Dermis blood vessel endothelial cell (primary cell): ENCODE data around the gene MTMR3. TPM values are rescaled to one million over a fixed set of nuclear protein-coding genes. Genes with fewer than 3 reads are reported as not detected.

ENCODE experiments used
- DNase-seq: peaks from one replicate; pipeline ENCODE4 v3.0.0; 2010
- total RNA-seq: library from RNA; depleted of rRNA; stranded (reverse); fragments of >200 nt; gene quantifications from 2 replicates; pipeline ENCODE4 v1.2.3, GENCODE V29; 2014

MTMR3 gene
- total RNA-seq, 1 donor from 2014 or later = 41.4 TPM

GRCh38 chr22:29871684-29872083 is 11.3 kb upstream of the MTMR3 start:
- DNase-seq = no peak

- DNase-seq = no peak
These were observed 10.7 kb upstream of the MTMR3 start for GRCh38 chr22:29872144-29872893.

GRCh38 chr22:29872989-29873388 is 10.0 kb upstream of the MTMR3 start:
- DNase-seq = peak; percentile 2

GRCh38 chr22:29873943-29874342 is 9.0 kb upstream of the MTMR3 start:
- DNase-seq = no peak

- no peak for DNase-seq
These were observed 5.4 kb upstream of the MTMR3 start for GRCh38 chr22:29877620-29878019.

GRCh38 chr22:29879753-29880152 is 3.2 kb upstream of the MTMR3 start:
- peak; percentile 21 for DNase-seq

GRCh38 chr22:29882716-29883044 is 294 bp upstream of the MTMR3 start:
- no peak for DNase-seq

GRCh38 chr22:29883775-29884097 is 762 bp downstream of the MTMR3 start:
- DNase-seq = no peak

- DNase-seq = no peak
These were observed 2.6 kb downstream of the MTMR3 start for GRCh38 chr22:29885610-29886009.

GRCh38 chr22:29886596-29886995 is 3.6 kb downstream of the MTMR3 start:
- DNase-seq = no peak

- peak; percentile 5 for DNase-seq
These were observed 4.4 kb downstream of the MTMR3 start for GRCh38 chr22:29887358-29887757.

- DNase-seq = no peak
These were observed 7.8 kb downstream of the MTMR3 start for GRCh38 chr22:29890760-29891159.

- DNase-seq = no peak
These were observed 9.6 kb downstream of the MTMR3 start for GRCh38 chr22:29892315-29893156.

- no peak for DNase-seq
These were observed 18.4 kb downstream of the MTMR3 start for GRCh38 chr22:29901354-29901753.

- no peak for DNase-seq
These were observed 20.4 kb downstream of the MTMR3 start for GRCh38 chr22:29903371-29903770.

- DNase-seq = no peak
These were observed 21.0 kb downstream of the MTMR3 start for GRCh38 chr22:29904020-29904419.

GRCh38 chr22:29907753-29908515 is 25.0 kb downstream of the MTMR3 start:
- peak; percentile 96 for DNase-seq

GRCh38 chr22:29912141-29912540 is 29.2 kb downstream of the MTMR3 start:
- no peak for DNase-seq

- DNase-seq = peak; percentile 2
These were observed 29.8 kb downstream of the MTMR3 start for GRCh38 chr22:29912605-29913398.

GRCh38 chr22:29914165-29914564 is 31.2 kb downstream of the MTMR3 start:
- peak; percentile 24 for DNase-seq

- no peak for DNase-seq
These were observed 32.1 kb downstream of the MTMR3 start for GRCh38 chr22:29914991-29915533.

- no peak for DNase-seq
These were observed 33.1 kb downstream of the MTMR3 start for GRCh38 chr22:29916007-29916544.
